Activated CD8-positive, alpha-beta memory T cell treated with anti-CD3 and anti-CD28 coated beads, Interleukin-2, amount 50 U/mL, for 1 hour (primary cell): ENCODE data around the gene GPR4.

ENCODE experiments used
- DNase-seq: peaks from one replicate; pipeline ENCODE4 v3.0.0-alpha.2; 2020; ENCODE audit errors: extremely low read depth

Gene GPR4

DNA sequence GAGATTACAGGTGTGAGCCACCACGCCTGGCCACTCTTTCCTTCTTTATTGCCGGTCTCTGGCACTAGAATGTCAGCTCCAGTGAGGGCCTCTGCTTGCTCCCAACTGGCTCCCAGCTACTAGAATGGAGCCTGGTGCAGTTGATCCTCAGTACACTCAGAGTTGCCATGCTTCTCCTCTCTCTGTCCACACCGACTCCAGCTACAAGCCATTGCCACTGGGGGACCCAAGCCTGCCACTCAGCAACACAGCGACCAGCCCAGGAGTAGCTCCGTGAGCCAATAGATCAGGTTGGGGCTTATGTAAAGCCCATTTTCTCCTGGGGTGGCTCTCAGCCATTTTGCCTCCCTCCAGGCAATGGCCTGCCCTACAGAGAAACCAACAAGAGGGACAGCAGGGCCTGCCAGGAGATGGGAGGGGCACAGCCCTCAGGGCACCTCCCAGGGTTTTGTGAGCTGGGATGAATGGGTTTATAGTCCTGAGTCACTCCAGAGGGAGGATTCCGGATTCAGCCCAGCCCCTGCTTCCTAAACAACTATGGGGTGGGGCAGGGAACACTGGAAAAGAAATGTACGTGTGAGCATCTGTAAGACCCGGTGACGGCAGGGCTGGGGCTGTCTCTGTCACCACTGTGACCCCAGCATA is 53.9 kb downstream of the GPR4 start:
- DNase-seq = no peak

DNA sequence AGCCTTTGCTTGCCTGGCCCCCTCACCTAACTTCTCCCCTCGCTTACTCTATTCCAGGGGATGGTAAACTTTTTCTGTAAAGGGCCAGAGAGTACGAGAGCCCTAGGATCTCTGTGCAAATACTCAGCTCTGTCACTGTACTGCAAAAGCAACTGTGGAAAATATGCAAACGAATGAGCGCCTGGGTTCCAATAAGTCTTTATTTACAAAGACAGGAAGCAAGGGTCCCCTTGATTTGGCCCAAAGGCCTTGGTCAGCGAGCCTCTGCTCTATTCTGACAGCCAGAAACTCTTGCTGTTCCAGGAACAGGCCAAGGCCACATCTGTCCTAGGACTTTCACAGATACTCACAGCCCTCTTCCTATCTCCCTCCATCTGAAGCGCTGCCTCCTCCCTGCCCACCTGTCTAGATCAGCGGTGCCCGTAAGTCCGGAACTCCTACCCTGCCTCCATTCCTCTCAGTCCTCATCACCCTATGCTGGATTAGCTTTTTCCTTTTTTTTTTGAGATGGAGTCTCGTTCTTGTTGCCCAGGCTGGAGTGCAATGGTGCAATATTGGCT is 54.7 kb downstream of the GPR4 start:
- no peak for DNase-seq

DNA sequence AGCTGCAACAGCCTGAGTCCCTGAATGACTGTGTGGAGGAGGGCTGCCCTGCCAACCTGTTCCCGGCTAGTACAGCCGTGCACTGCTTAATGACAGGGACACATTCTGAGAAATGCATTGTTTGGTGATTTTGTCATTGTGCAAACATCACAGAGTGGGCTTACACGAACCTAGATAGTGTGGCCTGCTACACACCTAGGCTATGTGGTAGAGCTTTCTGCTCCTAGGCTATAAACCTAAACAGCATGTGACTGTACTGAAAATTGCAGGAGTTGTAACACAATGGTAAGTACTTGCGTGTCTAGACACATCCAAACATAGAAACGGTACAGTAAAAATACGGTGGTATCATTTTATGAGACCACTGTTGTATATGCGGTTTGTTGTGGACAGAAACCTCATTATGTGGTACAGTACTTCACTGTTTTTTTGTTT is 59.8 kb downstream of the GPR4 start:
- no peak for DNase-seq
